Measurements from ENCODE around the gene MMP24. TPM values are rescaled to one million over a fixed set of nuclear protein-coding genes. Genes with fewer than 3 reads are reported as not detected.
A peak's percentile ranks its signal among the peaks of the same experiment; 100 is the strongest.

Gene MMP24
- total RNA-seq, 1 experiment from 2014 or later, result 23.0 TPM

DNA sequence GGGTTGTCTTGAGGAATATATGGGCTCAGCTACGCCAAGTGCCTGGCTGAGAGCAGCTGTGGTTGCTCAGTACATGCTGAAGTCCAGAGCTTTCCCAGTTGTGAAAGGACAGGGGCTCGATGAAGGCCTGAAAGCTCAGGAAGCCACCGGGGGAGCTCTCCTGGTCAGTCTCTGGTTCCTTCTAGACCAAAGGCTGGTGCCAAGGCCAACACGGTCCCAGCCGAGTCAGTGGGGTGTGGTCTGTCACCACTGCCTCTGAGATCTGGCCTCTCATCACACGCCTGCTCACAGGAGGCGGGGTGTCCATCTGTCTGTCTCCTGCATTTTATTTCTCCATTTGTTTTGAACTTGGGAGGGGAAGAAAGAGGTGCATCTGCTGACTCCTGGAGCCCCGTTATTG lies 70.7 kb downstream of the MMP24 start:
- H2BK120ac ChIP-seq (ENCODE audit: low read depth, low read length, poor library complexity, severe bottlenecking), result no peak overlapping the region

More for the DNA sequence above, 70.7 kb downstream of the MMP24 start:
- Mint-ChIP-seq H3K27me3 (ENCODE audit: low read depth) (peaks cover 13% of the 10 kb centered on the region), H3K4me1 (peaks cover 4 to 5% of the 10 kb centered on the region in 2 experiments; a peak in 3 of 4 replicates), H3K36me3 (ENCODE audit: insufficient read depth in 1 of 3, low read depth in 3 of 3) (no peaks in the 10 kb centered on the region; a peak in 1 of 7 replicates), H3K9me3 (no peaks in the 10 kb centered on the region; a peak in 1 of 5 replicates), H3K4me3 (no peak overlapping the region), H3K27ac (no peak overlapping the region)
- H2BK5ac ChIP-seq (ENCODE audit: insufficient read length, low read length), result no peak overlapping the region
- no peaks in the 10 kb centered on the region for H3K79me2 ChIP-seq (ENCODE audit: insufficient read depth, low read length)
- no peak overlapping the region for H2BK20ac ChIP-seq (ENCODE audit: low read depth, low read length, poor library complexity, severe bottlenecking)
- H2BK15ac ChIP-seq (ENCODE audit: low read depth, low read length), result no peak overlapping the region
- H4K8ac ChIP-seq (replicated peaks; ENCODE audit: insufficient read length, low read depth, low read length), result no peak overlapping the region
- no peaks in the 10 kb centered on the region; the same call in 1 of the 2 replicates for H3K4me1 ChIP-seq (ENCODE audit: insufficient read depth, low read length)
- WGBS (ENCODE audit: extremely low coverage, insufficient read length, low lambda C conversion rate), result no CpG with 5 or more reads among the region's 8 CpGs
- H2AFZ ChIP-seq (ENCODE audit: low read length), result no peak overlapping the region
- no peak overlapping the region for H2BK12ac ChIP-seq (ENCODE audit: insufficient read length, low read depth, low read length)
- no peak overlapping the region for H3K18ac ChIP-seq (ENCODE audit: insufficient read length, low read depth, low read length)
- no peak overlapping the region for H3T11ph ChIP-seq (ENCODE audit: low read length)
- no peak overlapping the region for H2AK5ac ChIP-seq (ENCODE audit: insufficient read length, low read length)
- H3K23me2 ChIP-seq (ENCODE audit: insufficient read length, low read depth, low read length, poor library complexity, severe bottlenecking), result no peaks in the 10 kb centered on the region
- no peaks in the 10 kb centered on the region for H3K27me3 ChIP-seq (ENCODE audit: insufficient read depth, low read length)
- H3K9me3 ChIP-seq (ENCODE audit: control insufficient read depth, low read depth, low read length), result no peaks in the 10 kb centered on the region
- no peak overlapping the region; the same call in 1 of the 2 replicates for H3K14ac ChIP-seq (ENCODE audit: insufficient read depth, low read length)
- no peak overlapping the region for H4K5ac ChIP-seq (ENCODE audit: insufficient read length, low read depth, low read length)
- peak; percentile 50 for DNase-seq
- TF ChIP-seq, protein P1, sequence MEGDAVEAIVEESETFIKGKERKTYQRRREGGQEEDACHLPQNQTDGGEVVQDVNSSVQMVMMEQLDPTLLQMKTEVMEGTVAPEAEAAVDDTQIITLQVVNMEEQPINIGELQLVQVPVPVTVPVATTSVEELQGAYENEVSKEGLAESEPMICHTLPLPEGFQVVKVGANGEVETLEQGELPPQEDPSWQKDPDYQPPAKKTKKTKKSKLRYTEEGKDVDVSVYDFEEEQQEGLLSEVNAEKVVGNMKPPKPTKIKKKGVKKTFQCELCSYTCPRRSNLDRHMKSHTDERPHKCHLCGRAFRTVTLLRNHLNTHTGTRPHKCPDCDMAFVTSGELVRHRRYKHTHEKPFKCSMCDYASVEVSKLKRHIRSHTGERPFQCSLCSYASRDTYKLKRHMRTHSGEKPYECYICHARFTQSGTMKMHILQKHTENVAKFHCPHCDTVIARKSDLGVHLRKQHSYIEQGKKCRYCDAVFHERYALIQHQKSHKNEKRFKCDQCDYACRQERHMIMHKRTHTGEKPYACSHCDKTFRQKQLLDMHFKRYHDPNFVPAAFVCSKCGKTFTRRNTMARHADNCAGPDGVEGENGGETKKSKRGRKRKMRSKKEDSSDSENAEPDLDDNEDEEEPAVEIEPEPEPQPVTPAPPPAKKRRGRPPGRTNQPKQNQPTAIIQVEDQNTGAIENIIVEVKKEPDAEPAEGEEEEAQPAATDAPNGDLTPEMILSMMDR (conservative IDR thresholded peaks at IDR 0.05), result no peak; the same call in 2 of the 3 replicates
- H3K9ac ChIP-seq (ENCODE audit: extremely low read depth, insufficient read length, low read length), result no peak overlapping the region
- no peak overlapping the region for H3K23ac ChIP-seq (ENCODE audit: insufficient read length, low read depth, low read length)
- no peaks in the 10 kb centered on the region for H3K79me1 ChIP-seq (ENCODE audit: insufficient read depth, low read depth, low read length, poor library complexity, severe bottlenecking)
- no peak overlapping the region for H3K27ac ChIP-seq (ENCODE audit: insufficient read length, low read depth, low read length)
- no peak overlapping the region for H3K4ac ChIP-seq (ENCODE audit: low read depth, low read length)
- no peak overlapping the region for H3K4me2 ChIP-seq (ENCODE audit: insufficient read depth, insufficient read length, low read length)
- H4K91ac ChIP-seq (ENCODE audit: insufficient read length, low read depth, low read length), result no peak overlapping the region
- no peaks in the 10 kb centered on the region for H4K20me1 ChIP-seq (ENCODE audit: control insufficient read depth, insufficient read depth, insufficient read length)
- H3K56ac ChIP-seq (ENCODE audit: insufficient read length, low read depth, low read length), result no peak overlapping the region
